Duodenal mucosa (tissue), 2 donors: ENCODE measurements around the gene RASAL1.

ENCODE experiments used
- H3K27ac ChIP-seq: one replicate; pipeline ENCODE4 v1.7.0; 2013; ENCODE audit warnings: low read depth, low read length
- H3K27me3 ChIP-seq, 2 donors: one replicate each; pipeline ENCODE4 v1.7.0; 2013; ENCODE audit warnings: low read length in 2 of 2, control low read depth in 1 of 2; ENCODE audit not compliant: insufficient read depth in 2 of 2, control insufficient read depth in 1 of 2
- H3K36me3 ChIP-seq, 2 donors: one replicate each; pipeline ENCODE4 v1.7.0; 2013; ENCODE audit warnings: low read length in 2 of 2, control low read depth in 1 of 2; ENCODE audit not compliant: insufficient read depth in 2 of 2, control insufficient read depth in 1 of 2
- H3K4me1 ChIP-seq, 2 donors: one replicate each; pipeline ENCODE4 v1.7.0; 2013; ENCODE audit warnings: low read length in 2 of 2, control low read depth in 1 of 2; ENCODE audit not compliant: insufficient read depth in 2 of 2, control insufficient read depth in 1 of 2
- H3K4me3 ChIP-seq, 2 donors: one replicate each; pipeline ENCODE4 v1.7.0; 2013; ENCODE audit warnings: low read length in 2 of 2, low read depth in 1 of 2
- H3K9ac ChIP-seq, 2 donors: one replicate each; pipeline ENCODE4 v1.7.0; 2013; ENCODE audit warnings: low read length in 2 of 2, low read depth in 1 of 2
- H3K9me3 ChIP-seq, 2 donors: one replicate each; pipeline ENCODE4 v1.7.0; 2013; ENCODE audit warnings: low read length in 2 of 2, control low read depth in 1 of 2; ENCODE audit not compliant: control insufficient read depth in 1 of 2

The RASAL1 gene

GRCh38 chr12:113058553-113058952, 77.0 kb downstream of the RASAL1 start:
- peaks cover 7 to 13% of the 10 kb centered on the region in 2 donors for H3K27me3 ChIP-seq
- H3K9ac ChIP-seq = no peak overlapping the region
- no peaks in the 10 kb centered on the region for H3K4me1 ChIP-seq
- peak overlapping the region in 1 of 2 donors; percentile 28 for H3K4me3 ChIP-seq
- H3K36me3 ChIP-seq = no peaks in the 10 kb centered on the region
- no peaks in the 10 kb centered on the region for H3K9me3 ChIP-seq
- no peak overlapping the region for H3K27ac ChIP-seq

DNA sequence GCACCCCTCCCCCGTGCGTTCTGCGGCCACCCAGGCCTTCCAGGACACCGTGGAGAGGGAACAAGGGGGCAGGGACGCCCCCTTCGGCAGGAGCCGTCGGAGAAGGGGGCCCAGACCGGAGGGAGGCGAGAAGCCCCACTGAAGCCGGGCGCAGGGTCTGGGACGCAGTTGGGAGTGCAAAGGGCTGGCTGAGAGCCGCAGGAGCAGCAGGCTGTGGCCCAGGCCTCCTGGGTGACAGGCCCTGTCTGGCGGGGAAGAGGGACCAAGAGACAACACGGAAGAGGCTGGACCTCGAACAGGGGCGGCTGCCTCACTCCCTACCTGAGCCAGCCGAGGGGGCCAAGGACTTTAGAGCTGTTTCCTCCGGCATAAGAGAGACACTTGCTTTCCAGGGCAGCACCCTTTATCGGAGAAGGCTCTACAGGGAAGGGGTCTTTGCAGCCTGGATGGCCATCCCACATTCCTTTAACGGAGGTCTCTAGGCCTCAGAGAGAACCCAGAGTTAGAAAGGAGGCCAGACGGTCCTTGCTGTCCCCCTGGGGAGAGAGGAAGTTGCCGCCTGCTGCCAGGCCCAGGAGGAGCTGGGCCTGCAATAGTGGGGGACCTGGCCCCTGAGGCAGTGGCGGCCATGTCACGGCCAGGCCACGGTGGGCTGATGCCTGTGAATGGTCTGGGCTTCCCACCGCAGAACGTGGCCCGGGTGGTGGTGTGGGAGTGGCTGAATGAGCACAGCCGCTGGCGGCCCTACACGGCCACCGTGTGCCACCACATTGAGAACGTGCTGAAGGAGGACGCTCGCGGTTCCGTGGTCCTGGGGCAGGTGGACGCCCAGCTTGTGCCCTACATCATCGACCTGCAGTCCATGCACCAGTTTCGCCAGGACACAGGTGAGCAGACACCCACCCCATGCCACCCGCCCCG, 77.7 kb downstream of the RASAL1 start:
- H3K9me3 ChIP-seq = no peaks in the 10 kb centered on the region
- no peak overlapping the region for H3K9ac ChIP-seq
- H3K4me3 ChIP-seq = peak overlapping the region in 1 of 2 donors; percentile 28
- H3K36me3 ChIP-seq = no peaks in the 10 kb centered on the region
- H3K27me3 ChIP-seq = peaks cover 7 to 13% of the 10 kb centered on the region in 2 donors
- no peaks in the 10 kb centered on the region for H3K4me1 ChIP-seq
- H3K27ac ChIP-seq = no peak overlapping the region

GRCh38 chr12:113056631-113057488, 78.7 kb downstream of the RASAL1 start, which contains the start of gene DTX1:
DTX1 (plus strand) TSS chr12:113056730; CDS start chr12:113058193, 1,463 bp downstream.
- no peaks in the 10 kb centered on the region for H3K4me1 ChIP-seq
- H3K9me3 ChIP-seq = no peaks in the 10 kb centered on the region
- peaks cover 7 to 13% of the 10 kb centered on the region in 2 donors for H3K27me3 ChIP-seq
- H3K9ac ChIP-seq = no peak within 1 kb of the TSS
- H3K36me3 ChIP-seq = no peaks in the 10 kb centered on the region
- no peak within 1 kb of the TSS for H3K27ac ChIP-seq
- H3K4me3 ChIP-seq = peak within 1 kb of the TSS; percentile 18 to 55

DNA sequence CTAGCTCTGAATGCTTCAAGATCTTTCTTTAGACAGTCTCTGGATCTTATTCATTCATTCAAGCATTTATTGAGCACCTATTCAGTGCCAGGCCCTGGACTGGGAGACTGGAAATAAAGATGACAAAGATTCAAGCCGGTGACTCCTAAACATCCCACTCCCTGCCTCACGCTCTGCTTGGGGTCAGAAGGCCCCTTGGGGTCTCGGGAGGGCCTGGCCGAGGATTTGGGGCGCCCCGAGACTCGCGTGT, 79.3 kb downstream of the RASAL1 start:
- no peaks in the 10 kb centered on the region for H3K36me3 ChIP-seq
- no peaks in the 10 kb centered on the region for H3K9me3 ChIP-seq
- H3K4me3 ChIP-seq = peak overlapping the region in 1 of 2 donors; percentile 55
- H3K27me3 ChIP-seq = peaks cover 7 to 14% of the 10 kb centered on the region in 2 donors
- H3K27ac ChIP-seq = no peak overlapping the region
- no peak overlapping the region for H3K9ac ChIP-seq
- H3K4me1 ChIP-seq = no peaks in the 10 kb centered on the region

DNA sequence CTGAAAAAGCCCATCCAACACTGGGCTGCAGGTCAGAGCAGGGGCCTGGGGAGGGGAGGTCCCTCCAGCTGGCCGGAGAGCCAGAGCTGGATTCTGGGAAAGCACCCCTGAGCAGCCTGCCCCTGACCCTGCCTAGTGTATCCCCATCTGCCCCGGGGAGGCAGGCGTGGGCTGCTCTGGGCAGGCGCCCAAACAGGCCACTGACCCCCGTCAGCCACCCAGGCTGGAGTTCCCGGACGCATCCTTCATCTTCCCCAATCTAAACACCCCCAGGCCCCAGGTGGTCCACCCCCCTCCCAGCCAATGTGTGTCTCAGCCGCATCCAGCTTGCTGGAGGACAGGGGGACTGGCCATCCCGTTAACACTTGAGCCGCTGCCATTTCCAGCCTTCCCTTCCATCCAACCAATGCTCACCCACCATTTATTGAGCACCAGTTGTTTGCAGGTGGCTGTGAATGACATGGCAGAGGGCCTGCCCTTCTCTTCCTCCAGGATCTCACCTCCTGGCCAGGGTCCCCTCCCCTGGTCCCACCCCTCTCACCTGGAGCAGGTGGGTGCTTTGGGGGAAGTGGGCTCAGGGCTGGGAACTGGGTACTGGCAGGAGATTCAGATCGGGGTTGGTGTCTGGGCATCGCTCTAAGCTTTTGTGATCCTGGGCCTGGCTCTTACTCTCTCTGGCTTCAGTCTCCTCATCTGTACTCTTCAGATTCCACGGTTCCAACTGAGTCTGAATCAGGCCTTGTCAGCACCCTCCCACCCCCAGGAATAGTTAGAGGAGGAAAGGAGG, 79.8 kb downstream of the RASAL1 start:
- Histone ChIP-seq H3K36me3 (no peaks in the 10 kb centered on the region), H3K4me3 (peak overlapping the region in 1 of 2 donors; percentile 55), H3K9ac (no peak overlapping the region), H3K4me1 (no peaks in the 10 kb centered on the region), H3K9me3 (no peaks in the 10 kb centered on the region), H3K27ac (no peak overlapping the region), H3K27me3 (peaks cover 7 to 16% of the 10 kb centered on the region in 2 donors)

- Histone ChIP-seq H3K9ac (no peak overlapping the region), H3K4me3 (no peak overlapping the region), H3K36me3 (no peaks in the 10 kb centered on the region), H3K27me3 (peaks cover 7 to 16% of the 10 kb centered on the region in 2 donors), H3K27ac (no peak overlapping the region), H3K4me1 (no peaks in the 10 kb centered on the region), H3K9me3 (no peaks in the 10 kb centered on the region)
Observed at GRCh38 chr12:113054948-113055486, 80.5 kb downstream of the RASAL1 start.

DNA sequence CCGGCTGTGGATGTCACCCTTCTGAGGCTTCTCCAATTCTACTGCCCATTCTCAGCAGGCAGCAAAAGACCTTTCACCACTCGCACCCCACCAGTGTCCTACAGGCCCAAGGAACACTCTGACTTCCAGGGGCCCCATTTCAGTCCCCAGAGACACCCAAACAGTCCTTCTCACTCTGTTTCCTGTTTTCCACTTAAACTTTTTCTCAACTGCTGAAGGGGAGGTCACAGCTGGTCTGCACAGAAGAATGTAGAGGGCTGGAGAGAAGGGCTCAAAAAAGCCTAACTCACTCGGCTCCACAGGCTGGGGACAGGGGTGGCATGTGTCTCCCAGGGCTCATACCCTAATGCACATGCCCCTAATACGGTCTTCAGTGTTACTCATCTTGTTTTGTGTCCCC, 83.2 kb downstream of the RASAL1 start:
- H3K27ac ChIP-seq = no peak overlapping the region
- H3K36me3 ChIP-seq = no peaks in the 10 kb centered on the region
- peaks cover 7 to 16% of the 10 kb centered on the region in 2 donors for H3K27me3 ChIP-seq
- H3K9me3 ChIP-seq = no peaks in the 10 kb centered on the region
- H3K4me3 ChIP-seq = no peak overlapping the region
- no peaks in the 10 kb centered on the region for H3K4me1 ChIP-seq
- no peak overlapping the region for H3K9ac ChIP-seq

DNA sequence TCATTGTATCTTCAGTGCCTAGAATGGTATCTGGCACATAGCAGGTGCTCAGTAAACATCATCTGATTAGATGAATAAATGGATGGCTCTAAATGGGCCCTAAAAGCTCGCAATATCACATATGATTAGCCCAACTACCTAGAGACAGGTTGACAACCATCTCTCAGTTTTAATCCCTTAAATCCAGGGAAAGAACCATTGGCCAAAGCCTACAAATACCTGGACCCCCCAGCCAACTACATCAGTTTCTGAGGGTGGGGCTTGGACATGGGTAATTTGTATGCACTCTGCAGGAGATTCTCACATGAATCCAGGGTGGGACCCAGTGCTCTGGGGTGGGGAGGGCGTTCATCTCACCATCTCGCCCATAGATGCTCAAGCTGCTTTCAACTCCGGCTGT, 83.8 kb downstream of the RASAL1 start:
- Histone ChIP-seq H3K27ac (no peak overlapping the region), H3K4me3 (no peak overlapping the region), H3K9me3 (no peaks in the 10 kb centered on the region), H3K27me3 (peaks cover 7 to 16% of the 10 kb centered on the region in 2 donors), H3K9ac (no peak overlapping the region), H3K4me1 (no peaks in the 10 kb centered on the region), H3K36me3 (no peaks in the 10 kb centered on the region)

- Histone ChIP-seq H3K27me3 (peaks cover 7 to 9% of the 10 kb centered on the region in 2 donors), H3K4me1 (no peaks in the 10 kb centered on the region), H3K4me3 (no peak overlapping the region), H3K36me3 (no peaks in the 10 kb centered on the region), H3K9ac (no peak overlapping the region), H3K27ac (no peak overlapping the region), H3K9me3 (no peaks in the 10 kb centered on the region)
Observed at GRCh38 chr12:113050795-113051194, 84.8 kb downstream of the RASAL1 start.
